Activated CD4-positive, CD25-positive, alpha-beta regulatory T cell treated with anti-CD3 and anti-CD28 coated beads, Interleukin-2, amount 50 U/mL, for 24 hours (primary cell): ENCODE results near the gene EIF5AL1.
"Not testable (repeated sequence)": the region's sequence is repeated elsewhere in the genome, so short reads cannot be mapped to it uniquely, and the experiment has no call there.

Experiments used
- ATAC-seq, 2 donors: fragments of 150-1000 bp; cut with Tn5 transposase; one replicate each; pipeline ENCODE4 v1.10.0; 2021; ENCODE audit warnings: mild to moderate bottlenecking in 1 of 2, moderate library complexity in 1 of 2

EIF5AL1 gene

GRCh38 chr10:79511891-79512583 is at the start of gene EIF5AL1:
Gene EIF5AL1 (plus strand): TSS chr10:79512533. CDS start chr10:79512650, 117 bp downstream.
- ATAC-seq: not testable (repeated sequence)

GRCh38 chr10:79463578-79464496 is 48.5 kb upstream of the EIF5AL1 start:
- no peak for ATAC-seq

GRCh38 chr10:79465341-79465740 is 47.0 kb upstream of the EIF5AL1 start:
- no peak for ATAC-seq

GRCh38 chr10:79468015-79468560 is 44.2 kb upstream of the EIF5AL1 start:
- no peak for ATAC-seq

GRCh38 chr10:79468841-79469585 is 43.3 kb upstream of the EIF5AL1 start:
- no peak for ATAC-seq

GRCh38 chr10:79470096-79470495 is 42.2 kb upstream of the EIF5AL1 start:
- no peak for ATAC-seq

- ATAC-seq: no peak
Measured at GRCh38 chr10:79471776-79472175, 40.6 kb upstream of the EIF5AL1 start.

- ATAC-seq: no peak
Measured at GRCh38 chr10:79472449-79472848, 39.9 kb upstream of the EIF5AL1 start.

- no peak for ATAC-seq
Measured at GRCh38 chr10:79472951-79473350, 39.4 kb upstream of the EIF5AL1 start.

DNA sequence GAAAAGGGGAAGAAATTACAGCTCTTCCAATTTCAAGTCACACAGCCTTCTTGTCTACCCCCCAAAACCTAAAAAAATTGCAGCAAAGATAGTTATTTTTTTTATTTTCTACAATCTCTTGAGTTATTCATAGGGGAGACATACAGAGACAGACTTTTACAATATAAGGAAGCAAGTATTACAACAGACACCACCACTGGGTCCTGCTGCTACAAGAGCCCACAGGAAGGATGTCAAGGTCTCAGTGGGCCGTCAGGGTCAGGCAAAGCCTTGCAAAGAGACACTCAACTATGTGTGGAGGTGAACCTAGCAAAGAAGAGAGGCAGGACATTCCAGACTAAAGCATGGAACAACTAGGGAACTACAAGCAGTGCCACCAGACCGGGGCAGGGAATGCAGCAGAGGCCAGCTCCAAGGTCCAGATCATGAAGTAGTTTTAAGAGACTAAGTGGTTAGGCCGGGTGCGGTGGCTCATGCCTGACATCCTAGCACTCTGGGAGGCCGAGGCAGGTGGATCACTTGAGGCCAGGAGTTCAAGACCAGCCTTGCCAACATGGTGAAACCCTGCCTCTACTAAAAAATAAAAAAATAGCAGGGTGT is 38.7 kb upstream of the EIF5AL1 start:
- ATAC-seq: no peak

GRCh38 chr10:79475119-79475653 is 37.1 kb upstream of the EIF5AL1 start:
- ATAC-seq: no peak

DNA sequence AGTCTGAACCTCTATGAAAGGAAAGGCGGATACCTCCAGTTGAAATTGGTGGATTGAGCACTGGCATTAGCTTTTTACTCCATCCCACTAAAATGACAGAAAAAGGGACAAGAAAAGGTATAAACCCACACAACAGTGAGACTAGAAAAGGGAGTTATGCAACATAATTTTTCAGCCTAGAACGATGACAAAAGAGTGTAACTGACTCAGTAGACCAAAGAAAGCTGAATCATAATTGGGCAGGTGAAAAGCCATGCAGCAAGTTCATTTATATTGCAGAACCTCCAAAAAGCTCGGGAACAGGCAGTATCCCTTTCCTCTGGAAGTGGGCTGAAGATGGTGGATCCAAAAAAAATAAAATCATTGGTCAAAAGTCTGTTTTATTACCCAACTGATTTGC is 36.5 kb upstream of the EIF5AL1 start:
- no peak for ATAC-seq

GRCh38 chr10:79476645-79477044 is 35.7 kb upstream of the EIF5AL1 start:
- ATAC-seq: no peak

DNA sequence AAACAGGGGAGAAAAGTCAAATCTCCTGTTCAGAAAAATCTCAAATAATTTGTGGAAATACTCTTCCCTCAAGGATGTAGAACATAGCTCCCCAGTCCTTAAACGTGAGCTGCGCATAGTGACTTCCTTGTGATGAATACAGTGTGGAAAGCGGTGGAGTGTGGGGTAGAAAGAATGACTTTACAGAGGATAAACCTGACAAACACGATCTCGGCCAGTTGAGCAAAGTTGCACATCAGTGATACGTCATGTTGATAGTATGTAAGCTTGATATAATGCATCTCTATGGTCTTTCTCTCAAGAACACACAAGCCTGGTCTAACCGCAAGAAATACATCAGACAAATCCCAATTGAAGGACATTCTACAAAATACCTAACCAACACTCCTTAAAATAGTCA is 34.9 kb upstream of the EIF5AL1 start:
- no peak for ATAC-seq

- ATAC-seq: no peak
Measured at GRCh38 chr10:79479283-79479909, 32.9 kb upstream of the EIF5AL1 start.

DNA sequence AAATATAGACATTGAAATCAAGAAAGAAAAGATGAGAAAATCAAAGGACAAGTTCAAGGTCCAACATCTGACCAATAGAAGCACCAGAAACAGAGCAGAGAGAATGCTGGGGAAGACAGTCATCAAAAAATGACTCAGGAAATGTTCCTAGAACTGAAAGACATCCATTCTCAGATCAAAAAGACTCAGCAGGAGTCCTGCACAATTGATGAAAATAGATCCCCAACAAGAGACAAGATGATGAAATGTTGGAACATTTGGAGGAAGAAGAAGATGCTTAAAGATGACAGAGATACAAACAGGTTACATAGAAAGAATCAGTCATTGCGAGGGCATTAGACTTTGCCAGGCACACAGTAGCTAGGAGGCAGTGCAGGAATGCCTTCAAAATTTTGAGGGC is 30.0 kb upstream of the EIF5AL1 start:
- ATAC-seq: no peak

DNA sequence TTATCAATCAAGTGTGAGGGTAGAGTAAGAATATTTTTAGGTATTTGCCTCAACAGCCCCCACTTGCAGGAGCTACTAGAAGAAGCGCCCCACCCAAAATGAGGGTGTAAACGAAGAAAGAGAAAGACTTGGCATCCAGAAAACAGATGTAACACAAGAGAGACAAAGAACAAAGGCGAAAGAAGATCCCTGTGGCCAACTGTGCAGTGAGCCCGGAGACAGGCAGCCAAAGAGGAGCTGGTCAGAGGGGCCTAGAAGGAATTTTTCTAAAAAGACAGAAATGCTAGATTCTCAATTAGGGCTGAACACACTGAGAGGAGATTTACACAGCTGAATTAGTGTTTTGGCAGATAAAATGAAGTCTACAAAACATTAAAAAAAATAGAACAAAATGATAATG is 29.6 kb upstream of the EIF5AL1 start:
- no peak for ATAC-seq

GRCh38 chr10:79483299-79483698 is 29.0 kb upstream of the EIF5AL1 start:
- ATAC-seq: no peak

DNA sequence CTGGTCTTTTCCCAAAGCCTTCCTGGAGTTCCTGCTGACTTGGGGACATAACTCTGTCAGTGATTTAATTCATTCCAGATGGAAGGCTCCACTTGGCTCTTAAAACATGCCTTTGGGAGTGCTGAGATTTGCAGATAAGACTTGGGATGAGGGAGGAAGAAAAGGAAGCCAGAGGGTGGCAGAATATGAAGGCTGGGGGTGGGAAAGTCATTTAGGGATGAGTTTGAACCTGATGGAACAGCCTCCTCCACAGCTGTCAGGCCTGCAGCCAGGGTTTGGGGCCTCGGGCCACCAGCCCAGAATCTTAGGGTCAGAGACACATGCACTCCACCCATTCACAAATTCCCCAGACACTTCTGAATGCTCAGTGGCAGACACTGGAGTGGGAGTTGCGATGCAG is 28.4 kb upstream of the EIF5AL1 start:
- no peak for ATAC-seq

DNA sequence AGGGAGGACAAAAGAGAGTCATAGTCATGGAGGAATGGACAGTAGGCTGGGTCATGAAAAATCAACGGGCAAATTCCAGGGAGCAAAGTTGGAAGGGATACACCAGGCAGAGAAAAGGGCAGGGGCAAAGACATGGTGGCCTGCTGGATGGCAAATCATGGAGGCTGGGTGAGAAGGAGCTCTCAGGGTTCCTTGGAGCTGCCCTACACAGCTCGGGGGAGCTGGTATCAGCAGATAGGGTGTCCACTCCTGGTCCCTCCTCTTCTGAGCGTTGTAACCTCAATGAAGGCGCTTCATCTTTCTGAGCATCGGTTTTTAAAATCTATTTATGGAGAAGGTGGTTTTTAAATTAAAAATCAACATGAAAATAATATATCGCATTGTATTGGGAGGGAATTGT is 27.9 kb upstream of the EIF5AL1 start:
- ATAC-seq: no peak

DNA sequence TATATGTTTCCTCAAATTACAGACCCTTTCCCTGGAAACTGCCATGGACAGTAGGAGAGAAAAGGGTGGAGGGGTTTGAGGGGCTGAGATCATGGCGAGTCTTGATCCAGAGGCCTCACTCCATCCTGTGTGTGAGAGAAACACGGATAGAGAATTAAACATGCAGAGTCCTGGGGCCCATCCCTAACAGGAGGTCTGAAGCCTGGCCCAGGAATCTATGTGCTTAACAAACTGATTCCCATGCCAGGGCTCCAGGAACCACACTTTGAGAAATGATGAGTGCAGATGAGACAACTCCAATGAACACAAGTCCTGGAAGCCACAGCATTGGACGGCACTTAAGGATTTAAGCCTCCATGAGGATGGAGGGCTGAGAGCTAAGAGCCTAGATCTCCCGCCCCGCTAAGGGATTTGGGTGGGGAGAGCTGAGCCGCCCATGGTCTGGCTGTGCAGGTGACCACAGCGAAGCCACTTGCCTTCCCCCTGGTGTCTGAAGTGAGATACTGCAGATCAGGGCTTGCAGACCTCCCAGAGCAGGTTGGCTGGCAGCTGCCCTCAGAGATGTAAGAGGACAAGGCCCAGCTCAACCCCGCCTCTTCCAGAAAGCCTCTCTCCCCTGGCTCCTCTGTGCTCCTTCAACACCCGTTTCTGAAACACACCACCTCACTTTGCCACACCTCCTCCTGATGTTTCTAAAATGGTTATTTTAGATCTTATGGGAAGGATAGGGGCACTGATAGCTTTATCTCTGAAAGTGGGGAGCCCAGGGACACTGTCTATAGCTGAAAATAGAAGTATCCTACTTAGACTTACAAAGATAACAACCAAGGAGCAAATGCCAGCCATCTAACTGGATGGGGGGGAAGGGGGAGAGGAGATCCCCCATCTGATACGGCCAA is 24.8 kb upstream of the EIF5AL1 start:
- peak; percentile 39 to 44 for ATAC-seq
